DND-41 (cell line): ENCODE measurements around the gene SS18L1.

Experiments used
- EZH2 ChIP-seq: IDR thresholded peaks from 3 replicates; pipeline ENCODE4 v1.6.1; 2012; ENCODE audit warnings: borderline replicate concordance, low read depth, mild to moderate bottlenecking, moderate library complexity, low read length, inconsistent platforms; ENCODE audit not compliant: severe bottlenecking
- TF ChIP-seq, protein P1 (sequence below): IDR thresholded peaks from 2 replicates; pipeline ENCODE4 v1.5.1; 2012; ENCODE audit warnings: borderline replicate concordance, low read length, moderate library complexity, mild to moderate bottlenecking; ENCODE audit not compliant: poor library complexity, severe bottlenecking; ENCODE audit errors: extremely low read depth

DNA sequence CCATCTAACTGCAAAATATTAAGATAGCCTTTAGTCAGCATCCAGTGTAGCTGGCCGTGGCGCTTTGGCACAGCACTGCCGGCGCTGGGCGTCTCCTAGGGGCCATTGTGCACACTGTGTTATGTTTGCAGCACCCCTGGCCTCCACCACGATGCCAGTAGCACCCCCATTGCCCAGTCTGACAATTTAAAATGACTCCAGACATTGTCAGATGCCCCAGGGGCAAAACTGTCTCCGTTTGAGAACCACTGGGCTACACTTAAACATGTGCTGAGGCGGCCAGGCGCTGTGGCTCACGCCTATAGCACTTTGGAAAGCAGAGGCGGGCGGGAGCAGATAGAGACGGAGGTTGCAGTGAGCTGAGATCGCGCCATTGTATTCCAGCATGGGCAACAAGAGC lies 33.3 kb downstream of the SS18L1 start:
- TF ChIP-seq, protein P1, sequence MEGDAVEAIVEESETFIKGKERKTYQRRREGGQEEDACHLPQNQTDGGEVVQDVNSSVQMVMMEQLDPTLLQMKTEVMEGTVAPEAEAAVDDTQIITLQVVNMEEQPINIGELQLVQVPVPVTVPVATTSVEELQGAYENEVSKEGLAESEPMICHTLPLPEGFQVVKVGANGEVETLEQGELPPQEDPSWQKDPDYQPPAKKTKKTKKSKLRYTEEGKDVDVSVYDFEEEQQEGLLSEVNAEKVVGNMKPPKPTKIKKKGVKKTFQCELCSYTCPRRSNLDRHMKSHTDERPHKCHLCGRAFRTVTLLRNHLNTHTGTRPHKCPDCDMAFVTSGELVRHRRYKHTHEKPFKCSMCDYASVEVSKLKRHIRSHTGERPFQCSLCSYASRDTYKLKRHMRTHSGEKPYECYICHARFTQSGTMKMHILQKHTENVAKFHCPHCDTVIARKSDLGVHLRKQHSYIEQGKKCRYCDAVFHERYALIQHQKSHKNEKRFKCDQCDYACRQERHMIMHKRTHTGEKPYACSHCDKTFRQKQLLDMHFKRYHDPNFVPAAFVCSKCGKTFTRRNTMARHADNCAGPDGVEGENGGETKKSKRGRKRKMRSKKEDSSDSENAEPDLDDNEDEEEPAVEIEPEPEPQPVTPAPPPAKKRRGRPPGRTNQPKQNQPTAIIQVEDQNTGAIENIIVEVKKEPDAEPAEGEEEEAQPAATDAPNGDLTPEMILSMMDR = no peak
- no peak for TF ChIP-seq EZH2
